Progenitor cell of endocrine pancreas (in vitro differentiated cells): ENCODE results near the gene CRYZL1. TPM values are rescaled to one million over a fixed set of nuclear protein-coding genes. Genes with fewer than 3 reads are reported as not detected.
A peak's percentile ranks its signal among the peaks of the same experiment; 100 is the strongest.

Source experiments
- DNase-seq: peaks from one replicate; pipeline ENCODE4 v3.0.0; 2021; ENCODE audit warnings: low spot score; ENCODE audit not compliant: unreplicated experiment
- H3K27ac Mint-ChIP-seq: 2 replicates; pipeline ENCODE4 v1.8.0; 2021; ENCODE audit warnings: mild to moderate bottlenecking, moderate library complexity, mixed read lengths
- H3K27me3 Mint-ChIP-seq: 2 replicates; pipeline ENCODE4 v1.8.0; 2021; ENCODE audit warnings: mixed read lengths
- H3K36me3 Mint-ChIP-seq: 2 replicates; pipeline ENCODE4 v1.8.0; 2022; ENCODE audit warnings: mixed read lengths; ENCODE audit not compliant: insufficient read depth
- H3K4me1 Mint-ChIP-seq: 2 replicates; pipeline ENCODE4 v1.8.0; 2021; ENCODE audit warnings: low read depth, mixed read lengths
- H3K4me3 Mint-ChIP-seq: 2 replicates; pipeline ENCODE4 v1.8.0; 2021; ENCODE audit warnings: low read depth, mild to moderate bottlenecking, moderate library complexity, mixed read lengths
- H3K9me3 Mint-ChIP-seq: 2 replicates; pipeline ENCODE4 v1.8.0; 2021; ENCODE audit warnings: low read depth, mixed read lengths
- total RNA-seq: library from RNA; stranded (reverse); gene quantifications from 2 replicates; pipeline ENCODE4 v1.2.1, GENCODE V29; 2021
- TF ChIP-seq, protein P1 (sequence below): fragments of 200-600 bp; sonication (generic); IDR thresholded peaks from one replicate; pipeline ENCODE4 v1.5.0; 2021; ENCODE audit warnings: antibody characterized with exemption, mild to moderate bottlenecking; ENCODE audit not compliant: unreplicated experiment

The CRYZL1 gene
- total RNA-seq, 1 donor from 2014 or later, result 42.8 TPM

DNA sequence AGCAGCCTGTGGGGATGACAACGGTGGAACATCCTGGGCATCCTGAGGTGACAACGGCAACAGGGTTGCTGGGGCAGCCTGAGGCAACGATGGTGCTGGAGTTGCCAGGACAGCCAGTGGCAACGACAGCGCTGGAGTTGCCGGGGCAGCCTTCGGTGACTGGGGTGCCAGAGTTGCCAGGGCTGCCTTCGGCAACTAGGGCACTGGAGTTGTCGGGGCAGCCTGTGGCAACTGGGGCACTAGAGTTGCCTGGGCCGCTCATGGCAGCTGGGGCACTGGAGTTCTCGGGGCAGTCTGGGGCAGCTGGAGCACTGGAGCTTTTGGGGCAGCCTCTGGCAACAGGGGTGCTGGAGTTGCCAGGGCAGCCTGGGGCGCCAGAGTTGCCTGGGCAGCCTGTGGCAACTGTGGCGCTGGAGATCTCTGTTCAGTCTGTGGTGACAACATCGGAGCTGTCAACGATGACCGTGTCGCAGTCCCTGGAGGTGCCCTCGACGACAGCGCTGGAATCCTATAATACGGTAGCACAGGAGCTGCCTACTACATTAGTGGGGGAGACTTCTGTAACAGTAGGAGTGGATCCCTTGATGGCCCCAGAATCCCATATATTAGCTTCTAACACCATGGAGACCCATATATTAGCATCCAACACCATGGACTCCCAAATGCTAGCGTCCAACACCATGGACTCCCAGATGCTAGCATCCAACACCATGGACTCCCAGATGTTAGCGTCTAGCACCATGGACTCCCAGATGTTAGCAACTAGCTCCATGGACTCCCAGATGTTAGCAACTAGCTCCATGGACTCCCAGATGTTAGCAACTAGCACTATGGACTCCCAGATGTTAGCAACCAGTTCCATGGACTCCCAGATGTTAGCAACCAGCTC lies 90.5 kb downstream of the CRYZL1 start:
- no peaks in the 10 kb centered on the region for H3K4me1 Mint-ChIP-seq
- peaks cover 41% of the 10 kb centered on the region for H3K36me3 Mint-ChIP-seq
- no peak for DNase-seq
- TF ChIP-seq, protein P1, sequence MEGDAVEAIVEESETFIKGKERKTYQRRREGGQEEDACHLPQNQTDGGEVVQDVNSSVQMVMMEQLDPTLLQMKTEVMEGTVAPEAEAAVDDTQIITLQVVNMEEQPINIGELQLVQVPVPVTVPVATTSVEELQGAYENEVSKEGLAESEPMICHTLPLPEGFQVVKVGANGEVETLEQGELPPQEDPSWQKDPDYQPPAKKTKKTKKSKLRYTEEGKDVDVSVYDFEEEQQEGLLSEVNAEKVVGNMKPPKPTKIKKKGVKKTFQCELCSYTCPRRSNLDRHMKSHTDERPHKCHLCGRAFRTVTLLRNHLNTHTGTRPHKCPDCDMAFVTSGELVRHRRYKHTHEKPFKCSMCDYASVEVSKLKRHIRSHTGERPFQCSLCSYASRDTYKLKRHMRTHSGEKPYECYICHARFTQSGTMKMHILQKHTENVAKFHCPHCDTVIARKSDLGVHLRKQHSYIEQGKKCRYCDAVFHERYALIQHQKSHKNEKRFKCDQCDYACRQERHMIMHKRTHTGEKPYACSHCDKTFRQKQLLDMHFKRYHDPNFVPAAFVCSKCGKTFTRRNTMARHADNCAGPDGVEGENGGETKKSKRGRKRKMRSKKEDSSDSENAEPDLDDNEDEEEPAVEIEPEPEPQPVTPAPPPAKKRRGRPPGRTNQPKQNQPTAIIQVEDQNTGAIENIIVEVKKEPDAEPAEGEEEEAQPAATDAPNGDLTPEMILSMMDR, result no peak
- no peaks in the 10 kb centered on the region for H3K27me3 Mint-ChIP-seq
- H3K9me3 Mint-ChIP-seq, result no peaks in the 10 kb centered on the region
- no peak overlapping the region for H3K27ac Mint-ChIP-seq
- no peak overlapping the region for H3K4me3 Mint-ChIP-seq

- Mint-ChIP-seq H3K36me3 (peaks cover 33% of the 10 kb centered on the region), H3K27ac (peak overlapping the region; percentile 71), H3K4me1 (peaks cover 5% of the 10 kb centered on the region), H3K9me3 (no peaks in the 10 kb centered on the region), H3K27me3 (no peaks in the 10 kb centered on the region), H3K4me3 (no peak overlapping the region)
- no peak for DNase-seq
- TF ChIP-seq, protein P1, result no peak
These were observed 91.4 kb downstream of the CRYZL1 start for GRCh38 chr21:33549848-33550771.

DNA sequence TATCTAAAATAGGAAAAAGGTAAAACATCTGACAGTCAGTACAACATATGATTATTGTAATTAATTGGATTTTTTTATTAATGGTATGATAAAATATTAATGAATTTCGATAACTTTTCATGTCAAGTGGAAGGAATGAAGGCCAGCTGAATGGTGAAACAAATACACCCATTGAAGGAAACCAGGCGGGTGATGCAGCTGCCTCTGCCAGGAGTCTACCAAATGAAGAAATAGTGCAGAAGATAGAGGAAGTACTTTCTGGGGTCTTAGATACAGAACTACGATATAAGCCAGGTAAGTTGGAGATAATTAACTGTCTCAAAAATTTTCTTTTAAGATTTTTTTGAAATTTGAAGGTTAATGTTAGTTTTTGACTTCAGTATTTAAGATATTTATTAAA lies 95.5 kb downstream of the CRYZL1 start:
- Mint-ChIP-seq H3K36me3 (peaks cover 15% of the 10 kb centered on the region), H3K4me3 (no peak overlapping the region), H3K9me3 (no peaks in the 10 kb centered on the region), H3K27me3 (no peaks in the 10 kb centered on the region), H3K4me1 (peaks cover 20% of the 10 kb centered on the region), H3K27ac (no peak overlapping the region)
- TF ChIP-seq, protein P1, result no peak
- DNase-seq, result no peak

GRCh38 chr21:33544451-33545195 lies 96.9 kb downstream of the CRYZL1 start:
- Mint-ChIP-seq H3K27me3 (no peaks in the 10 kb centered on the region), H3K27ac (peak overlapping the region; percentile 100), H3K36me3 (peaks cover 9% of the 10 kb centered on the region), H3K4me3 (peak overlapping the region; percentile 92), H3K9me3 (no peaks in the 10 kb centered on the region), H3K4me1 (peaks cover 29% of the 10 kb centered on the region)
- no peak for DNase-seq
- TF ChIP-seq, protein P1, result no peak
